B cell (primary cell): ENCODE results near the gene SLC16A14. TPM values are rescaled to one million over a fixed set of nuclear protein-coding genes. Genes with fewer than 3 reads are reported as not detected.

Source experiments
- ATAC-seq: fragments of 200-7000 bp; cut with Tn5 transposase; one replicate; pipeline ENCODE4 v1.10.0; 2021; ENCODE audit warnings: low read depth, mild to moderate bottlenecking, moderate number of reproducible peaks, moderate library complexity
- CTCF ChIA-PET: fragments of 350-600 bp; sonication (Branson Sonifier 250); formaldehyde crosslinking; loops from one replicate; lab custom pipeline; 2021; ENCODE audit warnings: antibody characterized with exemption, inconsistent platforms; lab: Charles Lee
- POLR2A ChIA-PET: fragments of 350-600 bp; sonication (Branson Sonifier 250); formaldehyde crosslinking; loops from one replicate; lab custom pipeline; 2021; ENCODE audit warnings: antibody characterized with exemption; lab: Charles Lee
- DNase-seq: peaks from one replicate; pipeline ENCODE4 v3.0.0; 2013
- H2AFZ ChIP-seq: 2 replicates; pipeline ENCODE4 v1.6.1; 2012; ENCODE audit warnings: mild to moderate bottlenecking, low read depth, low read length; ENCODE audit not compliant: insufficient read depth, poor library complexity, severe bottlenecking
- H3K27ac ChIP-seq, 2 donors: 1 replicate in 1 of 2; 2 replicates in 1 of 2; pipeline ENCODE4 v1.5.1; 2012 to 2013; ENCODE audit warnings: low read length in 2 of 2, mild to moderate bottlenecking in 2 of 2, moderate library complexity in 1 of 2
- H3K27me3 ChIP-seq, 4 experiments: fragments of 200-600 bp in 1 of 4; sonication (generic) in 1 of 4; replicated peaks in 1 of 4; 1 replicate in 2 of 4; 2 replicates in 2 of 4; pipeline versions ENCODE4 v1.6.1 to v1.7.0; 2013 to 2016; ENCODE audit warnings: low read length in 3 of 4, mild to moderate bottlenecking in 2 of 4, mixed read lengths in 1 of 4, moderate library complexity in 1 of 4; ENCODE audit not compliant: insufficient read depth in 4 of 4, control insufficient read depth in 3 of 4; ENCODE audit errors: control extremely low read depth in 1 of 4
- H3K36me3 ChIP-seq, 2 experiments: replicated peaks in 1 of 2; 1 replicate in 1 of 2; 2 replicates in 1 of 2; pipeline versions ENCODE4 v1.6.1 to v1.7.1; 2013; ENCODE audit warnings: low read length in 1 of 2; ENCODE audit not compliant: insufficient read depth in 2 of 2, control insufficient read depth in 1 of 2; ENCODE audit errors: control extremely low read depth in 1 of 2, extremely low read depth in 1 of 2
- H3K4me1 ChIP-seq, 2 donors: fragments of 200-600 bp in 1 of 2; sonication (generic) in 1 of 2; 1 replicate in 1 of 2; 2 replicates in 1 of 2; pipeline versions ENCODE4 v1.5.1 to v1.6.1; 2013 to 2017; ENCODE audit warnings: low read length in 2 of 2; ENCODE audit not compliant: control insufficient read depth in 2 of 2, insufficient read depth in 2 of 2
- H3K4me2 ChIP-seq: replicated peaks from 2 replicates; pipeline ENCODE3; 2012; ENCODE audit warnings: mild to moderate bottlenecking, low read depth, low read length; ENCODE audit not compliant: poor library complexity, severe bottlenecking
- H3K4me3 ChIP-seq, 5 experiments: fragments of 200-600 bp in 1 of 5; sonication (generic) in 1 of 5; 1 replicate in 3 of 5; 2 replicates in 2 of 5; pipeline versions ENCODE4 v1.5.1 to v1.7.0; 2011 to 2016; ENCODE audit warnings: low read length in 4 of 5, mild to moderate bottlenecking in 4 of 5, low read depth in 2 of 5, control low read depth in 1 of 5, moderate library complexity in 1 of 5; ENCODE audit not compliant: insufficient read depth in 1 of 5; ENCODE audit errors: control extremely low read depth in 1 of 5, extremely low read depth in 1 of 5
- H3K79me2 ChIP-seq: fragments of 200-600 bp; sonication (generic); one replicate; pipeline ENCODE4 v1.6.0; 2016; ENCODE audit warnings: low read length; ENCODE audit not compliant: control insufficient read depth, insufficient read depth
- H3K9ac ChIP-seq: fragments of 200-600 bp; sonication (generic); 2 replicates; pipeline ENCODE4 v1.6.1; 2017; ENCODE audit warnings: mild to moderate bottlenecking, low read length, moderate library complexity
- H3K9me3 ChIP-seq, 3 donors: one replicate each; pipeline versions ENCODE4 v1.6.1 to v1.7.1; 2013; ENCODE audit warnings: low read length in 2 of 3; ENCODE audit not compliant: control insufficient read depth in 2 of 3, insufficient read depth in 1 of 3; ENCODE audit errors: control extremely low read depth in 1 of 3
- H4K20me1 ChIP-seq: 2 replicates; pipeline ENCODE4 v1.6.0; 2012; ENCODE audit warnings: mild to moderate bottlenecking, low read length; ENCODE audit not compliant: insufficient read depth, control insufficient read depth, poor library complexity, severe bottlenecking
- H3K27ac Mint-ChIP-seq: one replicate; pipeline ENCODE4 v1.8.0; 2021; ENCODE audit warnings: mixed read lengths
- H3K27me3 Mint-ChIP-seq: one replicate; pipeline ENCODE4 v1.8.0; 2021; ENCODE audit warnings: mixed read lengths
- H3K4me1 Mint-ChIP-seq: one replicate; pipeline ENCODE4 v1.8.0; 2021; ENCODE audit warnings: mixed read lengths
- H3K4me3 Mint-ChIP-seq: one replicate; pipeline ENCODE4 v1.8.0; 2021; ENCODE audit warnings: mixed read lengths
- H3K9me3 Mint-ChIP-seq: one replicate; pipeline ENCODE4 v1.8.0; 2022; ENCODE audit warnings: mixed read lengths; ENCODE audit not compliant: insufficient read depth
- CTCF ChIP-seq: fragments of 200-600 bp; IDR thresholded peaks from one replicate; pipeline ENCODE4 v1.8.0; 2022; ENCODE audit warnings: antibody characterized with exemption, mild to moderate bottlenecking
- EZH2 ChIP-seq: IDR thresholded peaks from 2 replicates; pipeline ENCODE4 v1.6.1; 2012; ENCODE audit warnings: borderline replicate concordance, low read depth, mild to moderate bottlenecking, moderate library complexity, low read length; ENCODE audit not compliant: insufficient read depth, poor library complexity, severe bottlenecking
- WGBS: methylation state at CpG from one replicate; pipeline ENCODE4 v1.1.5; 2013; ENCODE audit warnings: missing lambda C conversion rate; ENCODE audit not compliant: insufficient coverage; 5-methylcytosine and 5-hydroxymethylcytosine counted together
- intact Hi-C: fragments of 100-400 bp; cut with micrococcal nuclease; formaldehyde crosslinking; loops from one replicate; pipeline ENCODE4 v1.10.0; 2022
- polyA plus RNA-seq: library from polyadenylated mRNA; depleted of rRNA; stranded (reverse); fragments of >200 nt; gene quantifications from 2 replicates; pipeline ENCODE4 v1.2.3, GENCODE V29; 2012
- total RNA-seq, 2 donors: library from RNA; stranded (reverse); fragments of 120-200 nt in 1 of 2; gene quantifications; 1 replicate in 1 of 2; 2 replicates in 1 of 2; pipeline versions ENCODE4 v1.2.3 to v1.2.4, GENCODE V29; 2013 to 2022

Gene SLC16A14
- total and polyA plus RNA-seq, 2 donors (not counting 1 experiment from before 2014, with no cell fraction given), result 0.18 to 2.4 TPM

GRCh38 chr2:230016844-230017243 lies 51.9 kb downstream of the SLC16A14 start:
- TF ChIP-seq EZH2, result no peak
- no peak for TF ChIP-seq CTCF
- Mint-ChIP-seq H3K9me3 (peaks cover 3% of the 10 kb centered on the region), H3K27ac (no peak overlapping the region), H3K27me3 (no peaks in the 10 kb centered on the region), H3K4me3 (no peak overlapping the region), H3K4me1 (no peaks in the 10 kb centered on the region)
- DNase-seq (no peak), ATAC-seq (no peak)
- H3K4me3 ChIP-seq, result no peak overlapping the region
- H3K79me2 ChIP-seq, result no peaks in the 10 kb centered on the region
- no peak overlapping the region for H3K27ac ChIP-seq
- H3K9me3 ChIP-seq, result no peaks in the 10 kb centered on the region
- intact Hi-C loops, result no loop called here
- no peak overlapping the region for H3K4me2 ChIP-seq
- H3K4me1 ChIP-seq, result no peaks in the 10 kb centered on the region
- no peaks in the 10 kb centered on the region for H3K36me3 ChIP-seq
- no peaks in the 10 kb centered on the region for H4K20me1 ChIP-seq
- H3K9ac ChIP-seq, result no peak overlapping the region
- no peak overlapping the region for H2AFZ ChIP-seq
- ChIA-PET POLR2A (no interaction called here), CTCF (interaction anchor here (0.6 kb wide), 1 partner anchor 1122 kb away, joined by 3 read pairs; no protein-coding TSS in a partner anchor)
- H3K27me3 ChIP-seq, result peaks cover 0 to 2% (median 0%) of the 10 kb centered on the region in 4 experiments

- H3K27ac ChIP-seq, result no peak overlapping the region
- H3K36me3 ChIP-seq, result no peaks in the 10 kb centered on the region
- Mint-ChIP-seq H3K9me3 (peaks cover 3% of the 10 kb centered on the region), H3K27ac (no peak overlapping the region), H3K27me3 (no peaks in the 10 kb centered on the region), H3K4me3 (no peak overlapping the region), H3K4me1 (peaks cover 5% of the 10 kb centered on the region)
- no peaks in the 10 kb centered on the region for H3K79me2 ChIP-seq
- no peaks in the 10 kb centered on the region for H4K20me1 ChIP-seq
- CTCF ChIA-PET, result interaction anchor here (1.0 to 1.6 kb wide), 5 partner anchors 10 to 812 kb away, joined by 4 to 9 read pairs (median 5); no protein-coding TSS in a partner anchor
- ATAC-seq (no peak), DNase-seq (no peak)
- H3K4me1 ChIP-seq, result no peaks in the 10 kb centered on the region
- H3K9ac ChIP-seq, result no peak overlapping the region
- H3K4me3 ChIP-seq, result no peak overlapping the region
- H3K9me3 ChIP-seq, result no peaks in the 10 kb centered on the region
- POLR2A ChIA-PET, result no interaction called here
- 98% methylated on average over 6 of the region's 10 CpGs for WGBS
- intact Hi-C loops, result no loop called here
- no peak for TF ChIP-seq EZH2
- TF ChIP-seq CTCF, result no peak
- H3K27me3 ChIP-seq, result peaks cover 0 to 1% (median 0%) of the 10 kb centered on the region in 4 experiments
- no peak overlapping the region for H3K4me2 ChIP-seq
- no peak overlapping the region for H2AFZ ChIP-seq
Measured at GRCh38 chr2:230012267-230012884, 56.3 kb downstream of the SLC16A14 start.
